HepG2 (cell line): ENCODE measurements around the gene RNF149.

Source experiments
- BRCA1 ChIP-seq: sonication (generic); formaldehyde crosslinking; IDR thresholded peaks from 2 replicates; pipeline ENCODE4 v1.4.0; 2020; ENCODE audit warnings: missing genetic modification reagents
- ELF4 ChIP-seq: sonication (generic); formaldehyde crosslinking; IDR thresholded peaks from 2 replicates; pipeline ENCODE4 v1.5.0; 2020; ENCODE audit warnings: missing genetic modification reagents, mild to moderate bottlenecking, moderate library complexity, borderline replicate concordance
- NR3C1 ChIP-seq: sonication (generic); formaldehyde crosslinking; IDR thresholded peaks from 2 replicates; pipeline ENCODE4 v1.4.0; 2020; ENCODE audit warnings: missing genetic modification reagents
- SMARCC2 ChIP-seq: fragments of 450-650 bp; IDR thresholded peaks from 2 replicates; pipeline ENCODE4 v1.6.1; 2017; ENCODE audit warnings: antibody characterized with exemption, mild to moderate bottlenecking
- TRIM24 ChIP-seq: sonication (generic); formaldehyde crosslinking; IDR thresholded peaks from 2 replicates; pipeline ENCODE4 v1.8.0; 2022; ENCODE audit warnings: mild to moderate bottlenecking, missing genetic modification reagents
- ZNF788 ChIP-seq: sonication (generic); formaldehyde crosslinking; IDR thresholded peaks from 2 replicates; pipeline ENCODE4 v1.5.0; 2020; ENCODE audit warnings: mild to moderate bottlenecking, missing genetic modification reagents, borderline replicate concordance
- TF ChIP-seq, protein P1 (sequence below): sonication (generic); formaldehyde crosslinking; IDR thresholded peaks from 2 replicates; pipeline ENCODE4 v1.5.0; 2020; ENCODE audit warnings: mild to moderate bottlenecking, missing genetic modification reagents, moderate library complexity
- TF ChIP-seq, protein P2 (sequence below): IDR thresholded peaks from 2 replicates; pipeline ENCODE4 v1.6.1; 2016; ENCODE audit warnings: low read depth, missing genetic modification reagents, missing compliant biosample characterization
- TF ChIP-seq, protein P3 (sequence below): sonication (generic); formaldehyde crosslinking; IDR thresholded peaks from 2 replicates; pipeline ENCODE4 v1.4.0; 2020; ENCODE audit warnings: missing genetic modification reagents, borderline replicate concordance
- TF ChIP-seq, protein P4 (sequence below): sonication (generic); formaldehyde crosslinking; IDR thresholded peaks from 2 replicates; pipeline ENCODE4 v1.4.0; 2020; ENCODE audit warnings: missing genetic modification reagents, low read depth, mild to moderate bottlenecking, borderline replicate concordance

DNA sequence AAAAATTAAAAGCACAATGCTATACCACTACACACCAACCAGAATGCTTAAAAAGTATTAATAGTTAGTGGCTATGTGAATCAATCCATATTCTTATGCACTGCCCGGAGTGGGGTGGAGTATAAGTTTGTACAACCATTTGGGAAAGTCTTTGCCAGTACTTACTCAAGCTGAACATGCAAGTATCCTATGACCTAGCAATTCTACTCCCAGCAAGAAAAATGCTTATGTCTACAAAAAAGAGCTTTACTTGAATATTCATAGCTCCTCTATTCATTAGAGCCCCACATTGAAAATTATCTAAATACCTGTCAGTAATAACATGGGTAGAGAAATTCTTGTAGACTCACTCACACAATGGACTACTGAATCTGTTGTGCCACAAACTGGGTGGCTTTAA lies 77.3 kb downstream of the RNF149 start:
- no peak for TF ChIP-seq TRIM24 (CRISPR knock-in tag)
- TF ChIP-seq, protein P1, sequence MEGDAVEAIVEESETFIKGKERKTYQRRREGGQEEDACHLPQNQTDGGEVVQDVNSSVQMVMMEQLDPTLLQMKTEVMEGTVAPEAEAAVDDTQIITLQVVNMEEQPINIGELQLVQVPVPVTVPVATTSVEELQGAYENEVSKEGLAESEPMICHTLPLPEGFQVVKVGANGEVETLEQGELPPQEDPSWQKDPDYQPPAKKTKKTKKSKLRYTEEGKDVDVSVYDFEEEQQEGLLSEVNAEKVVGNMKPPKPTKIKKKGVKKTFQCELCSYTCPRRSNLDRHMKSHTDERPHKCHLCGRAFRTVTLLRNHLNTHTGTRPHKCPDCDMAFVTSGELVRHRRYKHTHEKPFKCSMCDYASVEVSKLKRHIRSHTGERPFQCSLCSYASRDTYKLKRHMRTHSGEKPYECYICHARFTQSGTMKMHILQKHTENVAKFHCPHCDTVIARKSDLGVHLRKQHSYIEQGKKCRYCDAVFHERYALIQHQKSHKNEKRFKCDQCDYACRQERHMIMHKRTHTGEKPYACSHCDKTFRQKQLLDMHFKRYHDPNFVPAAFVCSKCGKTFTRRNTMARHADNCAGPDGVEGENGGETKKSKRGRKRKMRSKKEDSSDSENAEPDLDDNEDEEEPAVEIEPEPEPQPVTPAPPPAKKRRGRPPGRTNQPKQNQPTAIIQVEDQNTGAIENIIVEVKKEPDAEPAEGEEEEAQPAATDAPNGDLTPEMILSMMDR: no peak
- TF ChIP-seq, protein P2, sequence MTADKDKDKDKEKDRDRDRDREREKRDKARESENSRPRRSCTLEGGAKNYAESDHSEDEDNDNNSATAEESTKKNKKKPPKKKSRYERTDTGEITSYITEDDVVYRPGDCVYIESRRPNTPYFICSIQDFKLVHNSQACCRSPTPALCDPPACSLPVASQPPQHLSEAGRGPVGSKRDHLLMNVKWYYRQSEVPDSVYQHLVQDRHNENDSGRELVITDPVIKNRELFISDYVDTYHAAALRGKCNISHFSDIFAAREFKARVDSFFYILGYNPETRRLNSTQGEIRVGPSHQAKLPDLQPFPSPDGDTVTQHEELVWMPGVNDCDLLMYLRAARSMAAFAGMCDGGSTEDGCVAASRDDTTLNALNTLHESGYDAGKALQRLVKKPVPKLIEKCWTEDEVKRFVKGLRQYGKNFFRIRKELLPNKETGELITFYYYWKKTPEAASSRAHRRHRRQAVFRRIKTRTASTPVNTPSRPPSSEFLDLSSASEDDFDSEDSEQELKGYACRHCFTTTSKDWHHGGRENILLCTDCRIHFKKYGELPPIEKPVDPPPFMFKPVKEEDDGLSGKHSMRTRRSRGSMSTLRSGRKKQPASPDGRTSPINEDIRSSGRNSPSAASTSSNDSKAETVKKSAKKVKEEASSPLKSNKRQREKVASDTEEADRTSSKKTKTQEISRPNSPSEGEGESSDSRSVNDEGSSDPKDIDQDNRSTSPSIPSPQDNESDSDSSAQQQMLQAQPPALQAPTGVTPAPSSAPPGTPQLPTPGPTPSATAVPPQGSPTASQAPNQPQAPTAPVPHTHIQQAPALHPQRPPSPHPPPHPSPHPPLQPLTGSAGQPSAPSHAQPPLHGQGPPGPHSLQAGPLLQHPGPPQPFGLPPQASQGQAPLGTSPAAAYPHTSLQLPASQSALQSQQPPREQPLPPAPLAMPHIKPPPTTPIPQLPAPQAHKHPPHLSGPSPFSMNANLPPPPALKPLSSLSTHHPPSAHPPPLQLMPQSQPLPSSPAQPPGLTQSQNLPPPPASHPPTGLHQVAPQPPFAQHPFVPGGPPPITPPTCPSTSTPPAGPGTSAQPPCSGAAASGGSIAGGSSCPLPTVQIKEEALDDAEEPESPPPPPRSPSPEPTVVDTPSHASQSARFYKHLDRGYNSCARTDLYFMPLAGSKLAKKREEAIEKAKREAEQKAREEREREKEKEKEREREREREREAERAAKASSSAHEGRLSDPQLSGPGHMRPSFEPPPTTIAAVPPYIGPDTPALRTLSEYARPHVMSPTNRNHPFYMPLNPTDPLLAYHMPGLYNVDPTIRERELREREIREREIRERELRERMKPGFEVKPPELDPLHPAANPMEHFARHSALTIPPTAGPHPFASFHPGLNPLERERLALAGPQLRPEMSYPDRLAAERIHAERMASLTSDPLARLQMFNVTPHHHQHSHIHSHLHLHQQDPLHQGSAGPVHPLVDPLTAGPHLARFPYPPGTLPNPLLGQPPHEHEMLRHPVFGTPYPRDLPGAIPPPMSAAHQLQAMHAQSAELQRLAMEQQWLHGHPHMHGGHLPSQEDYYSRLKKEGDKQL (CRISPR knock-in tag): no peak
- TF ChIP-seq, protein P3, sequence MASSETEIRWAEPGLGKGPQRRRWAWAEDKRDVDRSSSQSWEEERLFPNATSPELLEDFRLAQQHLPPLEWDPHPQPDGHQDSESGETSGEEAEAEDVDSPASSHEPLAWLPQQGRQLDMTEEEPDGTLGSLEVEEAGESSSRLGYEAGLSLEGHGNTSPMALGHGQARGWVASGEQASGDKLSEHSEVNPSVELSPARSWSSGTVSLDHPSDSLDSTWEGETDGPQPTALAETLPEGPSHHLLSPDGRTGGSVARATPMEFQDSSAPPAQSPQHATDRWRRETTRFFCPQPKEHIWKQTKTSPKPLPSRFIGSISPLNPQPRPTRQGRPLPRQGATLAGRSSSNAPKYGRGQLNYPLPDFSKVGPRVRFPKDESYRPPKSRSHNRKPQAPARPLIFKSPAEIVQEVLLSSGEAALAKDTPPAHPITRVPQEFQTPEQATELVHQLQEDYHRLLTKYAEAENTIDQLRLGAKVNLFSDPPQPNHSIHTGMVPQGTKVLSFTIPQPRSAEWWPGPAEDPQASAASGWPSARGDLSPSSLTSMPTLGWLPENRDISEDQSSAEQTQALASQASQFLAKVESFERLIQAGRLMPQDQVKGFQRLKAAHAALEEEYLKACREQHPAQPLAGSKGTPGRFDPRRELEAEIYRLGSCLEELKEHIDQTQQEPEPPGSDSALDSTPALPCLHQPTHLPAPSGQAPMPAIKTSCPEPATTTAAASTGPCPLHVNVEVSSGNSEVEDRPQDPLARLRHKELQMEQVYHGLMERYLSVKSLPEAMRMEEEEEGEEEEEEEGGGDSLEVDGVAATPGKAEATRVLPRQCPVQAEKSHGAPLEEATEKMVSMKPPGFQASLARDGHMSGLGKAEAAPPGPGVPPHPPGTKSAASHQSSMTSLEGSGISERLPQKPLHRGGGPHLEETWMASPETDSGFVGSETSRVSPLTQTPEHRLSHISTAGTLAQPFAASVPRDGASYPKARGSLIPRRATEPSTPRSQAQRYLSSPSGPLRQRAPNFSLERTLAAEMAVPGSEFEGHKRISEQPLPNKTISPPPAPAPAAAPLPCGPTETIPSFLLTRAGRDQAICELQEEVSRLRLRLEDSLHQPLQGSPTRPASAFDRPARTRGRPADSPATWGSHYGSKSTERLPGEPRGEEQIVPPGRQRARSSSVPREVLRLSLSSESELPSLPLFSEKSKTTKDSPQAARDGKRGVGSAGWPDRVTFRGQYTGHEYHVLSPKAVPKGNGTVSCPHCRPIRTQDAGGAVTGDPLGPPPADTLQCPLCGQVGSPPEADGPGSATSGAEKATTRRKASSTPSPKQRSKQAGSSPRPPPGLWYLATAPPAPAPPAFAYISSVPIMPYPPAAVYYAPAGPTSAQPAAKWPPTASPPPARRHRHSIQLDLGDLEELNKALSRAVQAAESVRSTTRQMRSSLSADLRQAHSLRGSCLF (CRISPR knock-in tag): no peak
- TF ChIP-seq, protein P4, sequence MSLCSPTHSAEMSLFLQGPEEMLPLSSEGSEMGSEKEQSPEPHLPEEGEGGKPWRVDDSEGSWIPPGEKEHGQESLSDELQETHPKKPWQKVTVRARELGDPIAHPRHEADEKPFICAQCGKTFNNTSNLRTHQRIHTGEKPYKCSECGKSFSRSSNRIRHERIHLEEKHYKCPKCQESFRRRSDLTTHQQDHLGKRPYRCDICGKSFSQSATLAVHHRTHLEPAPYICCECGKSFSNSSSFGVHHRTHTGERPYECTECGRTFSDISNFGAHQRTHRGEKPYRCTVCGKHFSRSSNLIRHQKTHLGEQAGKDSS (CRISPR knock-in tag): no peak
- no peak for TF ChIP-seq ELF4 (CRISPR knock-in tag)
- TF ChIP-seq NR3C1 (CRISPR knock-in tag): no peak
- TF ChIP-seq SMARCC2: no peak
- no peak for TF ChIP-seq BRCA1 (CRISPR knock-in tag)
- no peak for TF ChIP-seq ZNF788 (CRISPR knock-in tag)
